Erythroblast (primary cell): Measurements from ENCODE around the gene RAD21L1.

Experiments
- GATA1 ChIP-seq: IDR thresholded peaks from 2 replicates; pipeline ENCODE4 v1.6.1; 2011; ENCODE audit warnings: low read depth, mild to moderate bottlenecking, control low read depth, low read length, moderate library complexity
- POLR2A ChIP-seq: IDR thresholded peaks from 2 replicates; pipeline ENCODE4 v1.6.1; 2011; ENCODE audit warnings: mild to moderate bottlenecking, low read length

- no peak for TF ChIP-seq POLR2A
- no peak for TF ChIP-seq GATA1
Measured at GRCh38 chr20:1177680-1178079, 48.2 kb upstream of the RAD21L1 start.
